NB4 (cell line): ENCODE data around the gene TMA7.
A peak's percentile ranks its signal among the peaks of the same experiment; 100 is the strongest.

Experiments
- DNase-seq: peaks from one replicate; pipeline ENCODE4 v3.0.0; 2010; ENCODE audit warnings: low read depth
- H3K4me3 ChIP-seq: one replicate; pipeline ENCODE4 v1.5.1; 2011; ENCODE audit warnings: mild to moderate bottlenecking, low read depth, low read length, moderate library complexity
- CTCF ChIP-seq: IDR thresholded peaks from one replicate; pipeline ENCODE4 v1.5.1; 2012; ENCODE audit warnings: low read depth, low read length
- MAX ChIP-seq: IDR thresholded peaks from 2 replicates; pipeline ENCODE4 v1.6.1; 2011; ENCODE audit warnings: low read depth, low read length
- MYC ChIP-seq: IDR thresholded peaks from 2 replicates; pipeline ENCODE4 v1.6.1; 2011; ENCODE audit warnings: low read depth, low read length
- POLR2A ChIP-seq: IDR thresholded peaks from 2 replicates; pipeline ENCODE4 v1.6.1; 2011; ENCODE audit warnings: mild to moderate bottlenecking; ENCODE audit not compliant: insufficient read length; ENCODE audit errors: extremely low read depth

Gene TMA7

GRCh38 chr3:48429960-48430707, 9.9 kb upstream of the TMA7 start, which contains the start of gene PLXNB1:
TSS of gene PLXNB1 (minus strand) at chr3:48430086. CDS start at chr3:48424611, 5,475 bp downstream.
- H3K4me3 ChIP-seq, result peak within 1 kb of the TSS; percentile 49
- DNase-seq, result peak; percentile 84
- TF ChIP-seq CTCF (no peak), MYC (peak; percentile 69), MAX (peak; percentile 40), POLR2A (peak; percentile 43)

- no peak overlapping the region for H3K4me3 ChIP-seq
- DNase-seq, result no peak
- TF ChIP-seq MAX (no peak), MYC (no peak), POLR2A (no peak), CTCF (no peak)
Measured at GRCh38 chr3:48430708-48431101, 9.4 kb upstream of the TMA7 start.

GRCh38 chr3:48431224-48432029, 8.6 kb upstream of the TMA7 start:
- TF ChIP-seq MAX, result no peak
- no peak for TF ChIP-seq CTCF
- no peak for TF ChIP-seq MYC
- TF ChIP-seq POLR2A, result no peak
- H3K4me3 ChIP-seq, result no peak overlapping the region
- no peak for DNase-seq

GRCh38 chr3:48432411-48433371, 7.4 kb upstream of the TMA7 start:
- TF ChIP-seq CTCF (peak; percentile 23), POLR2A (no peak)
- DNase-seq, result peak; percentile 44
- no peak overlapping the region for H3K4me3 ChIP-seq

- no peak overlapping the region for H3K4me3 ChIP-seq
- no peak for TF ChIP-seq MAX
- no peak for TF ChIP-seq MYC
- no peak for TF ChIP-seq CTCF
- no peak for TF ChIP-seq POLR2A
- DNase-seq, result no peak
Measured at GRCh38 chr3:48433472-48434118, 6.5 kb upstream of the TMA7 start.
